ENCODE data around the gene ISCU. TPM values are rescaled to one million over a fixed set of nuclear protein-coding genes. Genes with fewer than 3 reads are reported as not detected.
"Not testable (repeated sequence)": the region's sequence is repeated elsewhere in the genome, so short reads cannot be mapped to it uniquely, and the experiment has no call there.

The ISCU gene
- total RNA-seq, 1 donor from 2014 or later: 45.1 TPM

- intact Hi-C loops (cut with micrococcal nuclease): loop anchor here (1.0 to 10.0 kb wide), 2 partner anchors 51 to 1007 kb away; partner anchors contain the start of genes MMAB and MVK
Measured at GRCh38 chr12:108567406-108568337, 5.3 kb downstream of the ISCU start.

GRCh38 chr12:108568338-108569154, 6.2 kb downstream of the ISCU start:
- intact Hi-C loops (cut with micrococcal nuclease): loop anchor here (1.0 to 10.0 kb wide), 2 partner anchors 50 to 1006 kb away; partner anchors contain the start of genes MMAB and MVK

DNA sequence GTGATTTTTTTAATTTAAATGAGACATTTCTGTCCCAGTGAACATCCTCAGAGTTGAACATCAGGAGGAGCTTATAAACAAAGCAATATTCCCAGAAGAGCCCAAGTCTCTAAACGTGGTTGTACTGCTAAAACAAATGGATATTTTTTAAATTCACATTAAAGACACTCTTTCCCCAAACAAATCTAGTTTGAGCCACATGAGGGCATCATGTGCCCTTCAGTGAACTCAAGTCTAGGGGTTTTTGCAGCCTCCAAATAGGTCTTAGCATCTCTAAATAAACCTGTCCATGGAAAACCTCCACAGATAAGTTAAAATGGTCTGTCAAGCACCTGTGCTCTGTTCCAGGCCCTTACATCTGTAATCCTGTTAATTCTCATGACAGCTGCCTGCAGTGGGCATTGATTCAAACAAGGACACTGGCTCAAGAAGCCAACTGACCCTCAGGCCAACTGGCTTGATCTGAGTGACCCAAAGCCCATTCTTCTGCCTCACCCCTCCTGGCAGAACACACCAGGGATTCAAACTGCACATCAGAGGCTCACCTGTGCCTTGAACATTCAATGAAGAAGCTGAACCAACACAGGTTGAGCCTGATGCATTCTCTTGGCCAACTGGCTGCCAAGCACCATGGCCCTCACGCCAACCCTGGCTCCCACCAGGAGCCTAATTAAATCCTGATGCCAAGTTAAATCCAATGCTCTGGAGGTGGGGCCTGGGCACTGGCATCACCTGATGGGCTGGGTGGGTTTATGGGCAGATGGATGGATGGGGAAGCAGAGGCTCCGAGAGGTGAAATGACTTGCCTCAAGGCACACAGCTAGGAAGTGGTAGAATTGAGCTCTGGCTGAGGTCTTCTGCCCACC, 8.6 kb downstream of the ISCU start:
- intact Hi-C loops (cut with micrococcal nuclease): no loop called here

- intact Hi-C loops (cut with micrococcal nuclease): no loop called here
Measured at GRCh38 chr12:108571609-108572165, 9.3 kb downstream of the ISCU start.

- intact Hi-C loops (cut with micrococcal nuclease): no loop called here
Measured at GRCh38 chr12:108572166-108572790, 9.9 kb downstream of the ISCU start.

GRCh38 chr12:108573317-108573716, 10.9 kb downstream of the ISCU start:
- intact Hi-C loops (cut with micrococcal nuclease): no loop called here

DNA sequence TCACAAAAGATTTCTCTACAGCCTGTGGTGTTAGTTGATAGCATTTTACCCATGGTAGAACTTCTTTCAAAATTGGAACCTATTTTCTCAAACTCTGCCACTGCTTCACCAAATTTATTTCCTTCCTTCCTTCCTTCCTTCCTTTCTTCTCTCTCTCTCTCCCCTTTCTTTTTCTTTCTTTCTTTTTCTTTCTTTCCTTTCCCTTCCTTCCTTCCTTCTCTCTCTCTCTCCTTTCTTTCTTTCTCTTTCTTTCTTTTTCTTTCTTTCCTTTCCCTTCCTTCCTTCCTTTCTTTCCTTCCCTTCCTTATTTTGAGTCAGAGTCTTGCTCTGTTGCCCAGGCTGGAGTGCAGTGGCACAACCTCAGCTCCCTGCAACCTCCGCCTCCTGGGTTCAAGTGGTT, 11.9 kb downstream of the ISCU start:
- intact Hi-C loops (cut with micrococcal nuclease): not testable (repeated sequence)

DNA sequence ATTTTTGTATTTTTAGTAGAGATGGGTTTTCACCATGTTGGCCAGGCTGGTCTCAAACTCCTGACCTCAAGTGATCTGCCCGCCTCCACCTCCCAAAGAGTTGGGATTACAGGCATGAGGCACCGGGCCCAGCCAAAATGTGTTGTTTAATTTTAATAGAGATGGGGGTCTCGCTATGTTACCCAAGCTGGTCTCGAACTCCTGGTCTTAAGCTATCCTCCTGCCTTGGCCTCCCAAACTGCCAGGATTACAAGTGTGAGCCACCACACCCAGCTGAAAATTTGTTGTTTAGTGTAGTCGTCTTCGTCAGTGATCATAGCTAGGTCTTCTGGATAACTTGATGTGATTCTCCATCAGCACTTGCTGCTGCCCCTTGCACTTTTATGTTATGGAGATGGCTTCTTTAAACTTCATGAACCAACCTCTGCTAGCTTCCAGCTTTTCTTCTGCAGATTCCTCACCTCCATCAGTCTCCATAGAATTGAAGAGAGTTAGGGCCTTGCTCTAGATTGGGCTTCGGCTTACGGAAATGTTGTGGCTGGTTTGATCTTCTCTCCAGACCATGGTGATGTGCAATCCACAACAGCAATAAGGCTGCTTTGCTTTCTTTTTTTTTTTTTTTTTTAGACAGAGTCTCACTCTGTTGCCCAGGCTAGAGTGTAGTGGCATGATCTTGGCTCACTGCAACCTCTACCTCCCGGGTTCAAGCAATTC, 13.0 kb downstream of the ISCU start:
- intact Hi-C loops (cut with micrococcal nuclease): no loop called here

DNA sequence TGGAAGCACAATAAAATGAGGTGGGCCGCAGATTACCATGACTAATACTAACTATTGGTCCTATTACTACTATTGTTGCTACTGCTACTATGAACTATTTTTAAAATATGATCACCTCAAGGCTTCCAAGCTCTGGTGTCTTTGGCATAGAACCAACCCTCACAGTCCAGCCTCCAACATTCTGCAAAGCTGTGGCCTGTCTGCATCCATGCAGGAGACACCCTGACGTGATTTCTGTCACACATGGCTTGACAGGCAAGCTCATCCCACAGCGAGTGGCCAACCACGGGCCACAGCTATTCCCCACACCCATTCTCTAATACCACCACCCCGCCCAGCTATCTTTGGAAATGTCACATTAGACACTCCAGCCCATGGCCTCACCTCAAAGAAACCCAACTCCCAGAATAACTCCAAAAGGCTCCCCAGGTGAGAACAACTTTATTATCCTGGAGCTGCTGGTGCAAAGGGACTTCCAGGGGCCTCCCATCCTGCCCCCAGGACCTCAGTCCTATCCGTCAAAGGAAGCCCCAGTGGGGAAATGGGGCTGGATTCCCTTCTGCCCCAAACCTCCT, 14.4 kb downstream of the ISCU start:
- intact Hi-C loops (cut with micrococcal nuclease): no loop called here

DNA sequence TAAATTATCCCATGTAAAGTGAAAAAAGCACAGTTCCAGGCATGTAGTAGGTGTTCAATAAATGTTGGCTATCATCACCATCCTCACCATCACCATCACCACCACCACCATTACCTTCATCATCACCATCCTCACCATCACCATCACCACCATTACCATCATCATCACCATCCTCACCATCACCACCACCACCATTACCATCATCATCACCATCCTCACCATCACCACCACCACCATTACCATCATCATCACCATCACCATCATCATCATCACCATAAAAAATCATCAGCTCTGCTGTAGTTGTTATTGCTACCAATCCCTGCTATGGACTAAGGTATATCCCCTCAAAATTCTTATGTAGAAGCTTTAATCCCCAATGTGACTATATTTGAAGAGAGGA, 15.1 kb downstream of the ISCU start:
- intact Hi-C loops (cut with micrococcal nuclease): no loop called here

- intact Hi-C loops (cut with micrococcal nuclease): no loop called here
Measured at GRCh38 chr12:108578264-108578663, 15.9 kb downstream of the ISCU start.

DNA sequence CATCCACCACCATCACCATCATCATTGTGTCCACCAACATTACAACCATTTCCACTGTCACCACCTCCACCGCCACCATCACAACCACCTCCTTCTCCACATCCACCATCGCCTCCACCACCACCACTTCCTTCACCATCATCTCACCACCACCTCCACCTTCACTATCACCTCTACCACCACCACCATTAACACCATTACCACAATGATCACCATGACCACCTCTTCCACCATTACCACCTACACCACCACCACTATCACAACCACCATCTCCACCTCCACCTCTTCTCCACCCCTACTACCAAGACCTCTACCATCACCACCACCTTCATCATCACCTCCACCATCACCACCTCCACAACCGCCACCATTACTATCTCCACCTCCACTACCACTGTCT, 16.4 kb downstream of the ISCU start:
- intact Hi-C loops (cut with micrococcal nuclease): no loop called here

- intact Hi-C loops (cut with micrococcal nuclease): no loop called here
Measured at GRCh38 chr12:108580531-108580930, 18.1 kb downstream of the ISCU start.

GRCh38 chr12:108581311-108582227, 19.2 kb downstream of the ISCU start:
- intact Hi-C loops (cut with micrococcal nuclease): no loop called here

DNA sequence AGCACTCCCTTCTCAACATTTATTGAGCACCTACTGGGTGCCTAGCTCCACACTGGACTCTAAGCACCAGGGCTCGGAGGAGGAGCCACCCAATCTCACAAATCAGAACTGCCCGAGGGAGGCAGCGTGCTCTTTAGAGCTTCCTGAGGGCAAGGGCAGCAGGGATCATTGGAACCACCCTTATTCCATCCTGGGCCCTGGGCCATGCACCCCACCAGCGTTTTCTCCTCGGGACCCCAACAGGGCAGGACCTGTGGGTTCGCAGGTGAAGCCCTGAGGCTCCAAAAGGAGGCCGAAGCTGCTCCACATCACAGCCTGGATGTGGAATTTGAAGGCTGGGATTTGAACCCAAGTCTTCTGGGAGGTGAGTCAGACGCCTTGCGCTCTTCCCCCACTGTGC, 20.1 kb downstream of the ISCU start:
- intact Hi-C loops (cut with micrococcal nuclease): no loop called here

GRCh38 chr12:108582978-108583770, 20.8 kb downstream of the ISCU start:
- intact Hi-C loops (cut with micrococcal nuclease): no loop called here

GRCh38 chr12:108583991-108584390, 21.6 kb downstream of the ISCU start:
- intact Hi-C loops (cut with micrococcal nuclease): no loop called here
